Ramos (cell line): ENCODE results near the gene MARCHF10.

ENCODE experiments used
- in situ Hi-C: fragments of 300-500 bp; cut with MboI; formaldehyde crosslinking; loops from one replicate; pipeline ENCODE4 v1.14.3; 2022; ENCODE audit warnings: low sequenced_read_pairs; ENCODE audit not compliant: unreplicated experiment

MARCHF10 gene

GRCh38 chr17:62673614-62674362 lies 134.3 kb downstream of the MARCHF10 start:
- in situ Hi-C loops, result no loop called here

GRCh38 chr17:62672957-62673356 lies 135.2 kb downstream of the MARCHF10 start:
- in situ Hi-C loops, result no loop called here

GRCh38 chr17:62671553-62671952 lies 136.6 kb downstream of the MARCHF10 start:
- in situ Hi-C loops, result no loop called here

GRCh38 chr17:62670202-62670821 lies 137.8 kb downstream of the MARCHF10 start:
- in situ Hi-C loops, result no loop called here

GRCh38 chr17:62668091-62668804 lies 139.9 kb downstream of the MARCHF10 start:
- in situ Hi-C loops, result no loop called here

GRCh38 chr17:62666801-62667591 lies 141.1 kb downstream of the MARCHF10 start:
- in situ Hi-C loops, result no loop called here

- in situ Hi-C loops, result no loop called here
These were observed 141.9 kb downstream of the MARCHF10 start for GRCh38 chr17:62666061-62666800.

- in situ Hi-C loops, result no loop called here
These were observed 142.5 kb downstream of the MARCHF10 start for GRCh38 chr17:62665599-62665998.

- in situ Hi-C loops, result no loop called here
These were observed 143.6 kb downstream of the MARCHF10 start for GRCh38 chr17:62664336-62665120.

GRCh38 chr17:62663304-62663703 lies 144.8 kb downstream of the MARCHF10 start:
- in situ Hi-C loops, result no loop called here

GRCh38 chr17:62662855-62663254 lies 145.3 kb downstream of the MARCHF10 start:
- in situ Hi-C loops, result no loop called here

- in situ Hi-C loops, result no loop called here
These were observed 146.8 kb downstream of the MARCHF10 start for GRCh38 chr17:62661337-62661736.

- in situ Hi-C loops, result no loop called here
These were observed 147.4 kb downstream of the MARCHF10 start for GRCh38 chr17:62660629-62661118.

GRCh38 chr17:62658136-62658920 lies 149.8 kb downstream of the MARCHF10 start:
- in situ Hi-C loops, result no loop called here

GRCh38 chr17:62657690-62658089 lies 150.4 kb downstream of the MARCHF10 start:
- in situ Hi-C loops, result no loop called here

- in situ Hi-C loops, result no loop called here
These were observed 150.9 kb downstream of the MARCHF10 start for GRCh38 chr17:62657145-62657665.

- in situ Hi-C loops, result no loop called here
These were observed 151.7 kb downstream of the MARCHF10 start for GRCh38 chr17:62656446-62656845.

- in situ Hi-C loops, result no loop called here
These were observed 152.5 kb downstream of the MARCHF10 start for GRCh38 chr17:62655656-62656055.
